Articular chondrocyte of knee joint (primary cell): Measurements from ENCODE around the gene NEUROG1. TPM values are rescaled to one million over a fixed set of nuclear protein-coding genes. Genes with fewer than 3 reads are reported as not detected.

Experiments used
- total RNA-seq: library from RNA; depleted of rRNA; stranded (reverse); fragments of >200 nt; gene quantifications from 2 replicates; pipeline ENCODE4 v1.2.3, GENCODE V29; 2012

Gene NEUROG1, protein sequence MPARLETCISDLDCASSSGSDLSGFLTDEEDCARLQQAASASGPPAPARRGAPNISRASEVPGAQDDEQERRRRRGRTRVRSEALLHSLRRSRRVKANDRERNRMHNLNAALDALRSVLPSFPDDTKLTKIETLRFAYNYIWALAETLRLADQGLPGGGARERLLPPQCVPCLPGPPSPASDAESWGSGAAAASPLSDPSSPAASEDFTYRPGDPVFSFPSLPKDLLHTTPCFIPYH
- total RNA-seq = not detected in 2 replicates

DNA sequence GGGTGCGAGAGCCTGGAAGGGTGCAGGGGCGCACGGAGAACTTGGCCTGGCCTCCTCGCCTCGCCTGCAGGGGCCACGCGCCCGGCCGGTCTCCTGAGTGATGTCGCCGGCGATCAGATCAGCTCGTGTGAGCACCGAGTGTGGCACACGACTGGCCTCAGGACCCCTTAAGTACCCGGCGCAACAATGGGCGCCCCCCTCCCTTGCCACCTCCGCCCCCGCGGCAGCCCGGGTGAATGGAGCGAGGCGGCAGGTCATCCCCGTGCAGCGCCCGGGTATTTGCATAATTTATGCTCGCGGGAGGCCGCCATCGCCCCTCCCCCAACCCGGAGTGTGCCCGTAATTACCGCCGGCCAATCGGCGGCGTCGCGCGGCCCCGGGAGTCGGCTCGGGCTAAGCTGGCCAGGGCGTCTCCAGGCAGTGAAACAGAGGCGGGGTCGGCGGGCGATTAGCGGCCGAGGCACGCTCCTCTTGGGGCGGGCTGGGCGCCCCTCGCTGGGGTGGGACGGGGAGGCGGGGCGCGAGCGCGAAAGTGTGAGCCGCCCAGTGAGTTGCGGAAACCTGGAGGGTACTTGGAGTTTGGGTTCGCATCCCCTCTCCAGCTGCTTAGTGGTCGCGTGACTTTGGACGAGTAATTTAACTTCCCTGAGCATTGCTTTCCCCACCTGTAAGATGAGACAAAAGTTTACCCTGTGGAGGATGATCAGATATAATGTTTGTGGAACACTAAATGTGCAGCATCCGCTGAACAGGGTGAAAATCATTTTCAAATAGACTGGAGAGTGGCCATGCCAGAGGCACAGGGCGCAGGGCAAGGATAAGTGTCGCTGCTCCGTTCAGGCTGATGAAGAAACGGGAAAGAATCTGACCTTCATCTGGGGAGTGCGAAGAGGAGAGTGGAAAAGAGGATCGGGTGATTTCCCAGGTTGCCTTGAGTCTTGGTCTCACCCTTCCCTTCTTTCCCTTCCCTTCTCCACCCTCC is at the start of gene NEUROG1:
Gene NEUROG1, minus strand, starts transcription at position 145 of the 982 bp plus-strand sequence. CDS start 274 bp downstream, outside the sequence.

DNA sequence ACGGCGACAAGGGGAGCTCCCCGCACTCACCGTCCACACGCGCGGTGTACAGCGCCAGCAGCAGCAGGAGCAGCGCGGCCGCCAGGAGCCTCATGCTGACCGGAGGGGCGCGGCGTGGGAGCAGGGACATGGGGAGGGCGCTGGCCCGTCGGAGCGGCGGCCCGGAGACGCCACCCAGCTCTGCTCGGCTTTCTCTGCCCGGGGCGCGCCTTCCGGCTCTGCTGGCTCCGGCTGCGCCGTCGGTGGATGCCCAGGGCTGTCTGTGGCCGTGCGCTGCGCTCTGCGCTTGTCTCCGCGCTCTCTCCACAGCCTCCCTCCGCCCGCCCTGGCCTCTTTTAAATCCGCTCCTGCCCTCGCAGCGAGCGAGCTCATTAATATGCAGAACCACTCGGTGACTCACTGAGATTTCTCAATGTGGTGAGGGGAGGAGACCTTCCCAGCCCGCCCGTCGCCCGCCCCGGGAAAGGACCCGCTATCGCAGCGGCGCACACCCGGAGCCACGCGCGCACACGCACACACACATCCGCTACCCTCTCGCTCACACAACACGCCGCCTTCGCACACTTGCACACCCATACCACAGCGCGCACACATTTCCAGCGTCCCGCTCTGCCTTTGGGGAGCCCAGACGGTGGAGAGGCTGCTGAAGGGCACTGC is 43.0 kb upstream of the NEUROG1 start, which contains the start of gene CXCL14:
Gene CXCL14, minus strand, starts transcription at position 307 of the 657 bp plus-strand sequence. Its CDS starts 213 bp downstream, at position 94.

Other genes starting within 250 kb of the NEUROG1 start
- gene MACROH2A1, start 136.7 kb downstream of the NEUROG1 start, total RNA-seq = 123 and 130 TPM in 2 replicates
- gene DCANP1, start 88.6 kb downstream of the NEUROG1 start, total RNA-seq = not detected in 2 replicates
- gene TIFAB, start 83.6 kb downstream of the NEUROG1 start, total RNA-seq = not detected in 2 replicates
- 0.13 and 0.32 TPM in 2 replicates for gene CXCL14, start 43.0 kb upstream of the NEUROG1 start, total RNA-seq